GM23338 (cell line): ENCODE data around the gene HLA-DPA1. TPM values are rescaled to one million over a fixed set of nuclear protein-coding genes. Genes with fewer than 3 reads are reported as not detected.

Experiments used
- ATAC-seq: fragments of 200-7000 bp; cut with Tn5 transposase; 3 replicates; pipeline ENCODE4 v1.9.1; 2020
- DNase-seq: peaks from one replicate; pipeline ENCODE4 v3.0.0-alpha.2; 2015; ENCODE audit warnings: low spot score
- H2AFZ ChIP-seq: fragments of 200-600 bp; sonication (generic); 2 replicates; pipeline ENCODE4 v1.8.0; 2016; ENCODE audit warnings: antibody characterized with exemption, mild to moderate bottlenecking, moderate library complexity
- H3F3A ChIP-seq: fragments of 200-600 bp; sonication (generic); replicated peaks from 2 replicates; pipeline ENCODE4 v1.8.0; 2017; ENCODE audit warnings: antibody characterized with exemption, mixed run types, low read depth
- H3K27ac ChIP-seq: fragments of 200-600 bp; sonication (generic); 2 replicates; pipeline ENCODE4 v1.6.1; 2016; ENCODE audit warnings: low read depth
- H3K27me3 ChIP-seq: fragments of 200-600 bp; sonication (generic); 2 replicates; pipeline ENCODE4 v1.8.0; 2016; ENCODE audit warnings: mild to moderate bottlenecking, mixed run types, moderate library complexity; ENCODE audit not compliant: insufficient read depth
- H3K36me3 ChIP-seq: fragments of 200-600 bp; sonication (generic); 2 replicates; pipeline ENCODE4 v1.8.0; 2016; ENCODE audit warnings: mild to moderate bottlenecking; ENCODE audit not compliant: insufficient read depth
- H3K4me1 ChIP-seq: fragments of 200-600 bp; sonication (generic); 2 replicates; pipeline ENCODE4 v1.8.0; 2016; ENCODE audit warnings: mild to moderate bottlenecking, moderate library complexity; ENCODE audit not compliant: insufficient read depth
- H3K4me2 ChIP-seq: fragments of 200-600 bp; sonication (generic); 2 replicates; pipeline ENCODE4 v1.7.1; 2017; ENCODE audit warnings: mixed run types
- H3K4me3 ChIP-seq: fragments of 200-600 bp; sonication (generic); 2 replicates; pipeline ENCODE4 v1.6.1; 2016; ENCODE audit warnings: mixed run types
- H3K79me2 ChIP-seq: fragments of 200-600 bp; sonication (generic); replicated peaks from 2 replicates; pipeline ENCODE4 v1.8.0; 2017; ENCODE audit warnings: mild to moderate bottlenecking; ENCODE audit not compliant: insufficient read depth
- H3K9me2 ChIP-seq: fragments of 200-600 bp; sonication (generic); 2 replicates; pipeline ENCODE4 v1.8.0; 2017; ENCODE audit not compliant: insufficient read depth
- H4K20me1 ChIP-seq: fragments of 200-600 bp; sonication (generic); replicated peaks from 2 replicates; pipeline ENCODE4 v1.8.0; 2017; ENCODE audit warnings: mild to moderate bottlenecking; ENCODE audit not compliant: insufficient read depth
- H3K27ac Mint-ChIP-seq: 2 replicates; pipeline ENCODE4 v1.8.0; 2020; ENCODE audit warnings: inconsistent platforms, mild to moderate bottlenecking, moderate library complexity, mixed read lengths
- H3K27me3 Mint-ChIP-seq: 3 replicates; pipeline ENCODE4 v1.8.0; 2022; ENCODE audit warnings: low read depth, mild to moderate bottlenecking, moderate library complexity, mixed read lengths, inconsistent platforms; ENCODE audit not compliant: insufficient read depth, poor library complexity
- H3K36me3 Mint-ChIP-seq: 3 replicates; pipeline ENCODE4 v1.8.0; 2021; ENCODE audit warnings: low read depth, mild to moderate bottlenecking, inconsistent platforms, moderate library complexity, mixed read lengths
- H3K4me1 Mint-ChIP-seq: 3 replicates; pipeline ENCODE4 v1.8.0; 2020; ENCODE audit warnings: mild to moderate bottlenecking, inconsistent platforms, mixed read lengths
- H3K4me3 Mint-ChIP-seq: 3 replicates; pipeline ENCODE4 v1.8.0; 2021; ENCODE audit warnings: moderate library complexity, mild to moderate bottlenecking, inconsistent platforms, mixed read lengths
- H3K9me3 Mint-ChIP-seq: 3 replicates; pipeline ENCODE4 v1.8.0; 2020; ENCODE audit warnings: moderate library complexity, mild to moderate bottlenecking, inconsistent platforms, mixed read lengths
- CREB1 ChIP-seq: fragments of 250-450 bp; sonication (Bioruptor Pico); IDR thresholded peaks from 2 replicates; pipeline ENCODE4 v1.5.0; 2020; ENCODE audit warnings: low read depth, mild to moderate bottlenecking, moderate library complexity
- EZH2 ChIP-seq: fragments of 200-600 bp; sonication (generic); IDR thresholded peaks from one replicate; pipeline ENCODE4 v1.8.0; 2017; ENCODE audit warnings: antibody characterized with exemption, mild to moderate bottlenecking, low read depth; ENCODE audit not compliant: unreplicated experiment
- JUNB ChIP-seq: IDR thresholded peaks from one replicate; pipeline ENCODE4 v1.6.1; 2016; ENCODE audit warnings: antibody characterized with exemption; ENCODE audit not compliant: unreplicated experiment
- NANOG ChIP-seq: IDR thresholded peaks from 2 replicates; pipeline ENCODE4 v1.6.1; 2016; ENCODE audit warnings: antibody characterized with exemption, borderline replicate concordance
- POLR2AphosphoS5 ChIP-seq: IDR thresholded peaks from 2 replicates; pipeline ENCODE4 v1.6.1; 2016; ENCODE audit warnings: antibody characterized with exemption, low read depth
- STAT1 ChIP-seq: IDR thresholded peaks from one replicate; pipeline ENCODE4 v1.6.1; 2016; ENCODE audit warnings: antibody characterized with exemption; ENCODE audit not compliant: unreplicated experiment
- ZNF114 ChIP-seq: fragments of 250-450 bp; sonication (Bioruptor Pico); IDR thresholded peaks from 2 replicates; pipeline ENCODE4 v1.5.0; 2020; ENCODE audit warnings: mild to moderate bottlenecking, moderate library complexity
- ZNF331 ChIP-seq: fragments of 250-450 bp; sonication (Bioruptor Pico); IDR thresholded peaks from 2 replicates; pipeline ENCODE4 v1.5.0; 2020; ENCODE audit warnings: low read depth, mild to moderate bottlenecking, moderate library complexity
- polyA plus RNA-seq: library from polyadenylated mRNA; unstranded; fragments of >200 nt; fragmentation: Nextera tagmentation; extraction: Ambion mirVana; gene quantifications from 2 replicates; pipeline ENCODE4 v1.2.1, GENCODE V29; 2016
- total RNA-seq: library from RNA; depleted of rRNA; stranded (reverse); fragments of >200 nt; shearing (Covaris generic); gene quantifications from 2 replicates; pipeline ENCODE4 v1.2.3, GENCODE V29; 2014
- TF ChIP-seq, protein P1 (sequence below): IDR thresholded peaks from one replicate; pipeline ENCODE4 v1.6.1; 2018; ENCODE audit warnings: antibody characterized with exemption; ENCODE audit not compliant: unreplicated experiment
- TF ChIP-seq, protein P2 (sequence below): fragments of 250-450 bp; sonication (Bioruptor Pico); IDR thresholded peaks from 2 replicates; pipeline ENCODE4 v1.5.0; 2020; ENCODE audit warnings: mild to moderate bottlenecking, moderate library complexity
- TF ChIP-seq, protein P3 (sequence below), 2 experiments: fragments of 200-600 bp in 1 of 2; sonication (generic) in 1 of 2; conservative IDR thresholded peaks; 2 replicates each; pipeline versions ENCODE4 v1.5.1 to v1.6.1; 2016 to 2017; ENCODE audit warnings: antibody characterized with exemption in 2 of 2, low read depth in 2 of 2, mild to moderate bottlenecking in 2 of 2, moderate library complexity in 1 of 2

HLA-DPA1 gene
- total and polyA plus RNA-seq, 2 experiments from 2014 or later = 4.1 to 6.9 TPM

DNA sequence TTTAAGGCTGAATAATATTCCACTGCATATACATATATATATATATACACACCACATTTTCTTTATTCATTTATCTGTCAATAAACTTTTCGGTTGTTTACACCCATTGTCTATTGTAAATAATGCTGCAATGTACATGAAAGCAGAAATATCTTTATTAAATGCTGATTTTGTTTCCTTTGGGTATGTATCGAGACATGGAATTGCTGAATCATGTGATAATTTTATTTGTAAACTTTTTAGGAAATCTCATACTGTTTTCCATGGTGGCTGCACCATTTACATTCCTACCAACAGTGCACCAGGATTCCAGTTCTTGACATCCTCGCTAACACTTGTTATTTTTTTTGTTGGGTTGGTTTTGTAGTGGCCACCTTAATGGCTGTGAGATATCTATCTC, 49.9 kb downstream of the HLA-DPA1 start:
- H2AFZ ChIP-seq = no peak overlapping the region
- ATAC-seq = no peak
- no peak overlapping the region for H3K27ac ChIP-seq
- H3K4me2 ChIP-seq = no peak overlapping the region
- Mint-ChIP-seq H3K36me3 (no peaks in the 10 kb centered on the region), H3K27me3 (peaks cover 4% of the 10 kb centered on the region), H3K27ac (no peak overlapping the region), H3K4me3 (no peak overlapping the region), H3K4me1 (no peaks in the 10 kb centered on the region; the same call in 2 of the 3 replicates), H3K9me3 (no peaks in the 10 kb centered on the region)
- no peak for TF ChIP-seq POLR2AphosphoS5
- TF ChIP-seq EZH2 = no peak
- TF ChIP-seq STAT1 = no peak
- no peak for TF ChIP-seq CREB1 (CRISPR knock-in tag)
- TF ChIP-seq, protein P1, sequence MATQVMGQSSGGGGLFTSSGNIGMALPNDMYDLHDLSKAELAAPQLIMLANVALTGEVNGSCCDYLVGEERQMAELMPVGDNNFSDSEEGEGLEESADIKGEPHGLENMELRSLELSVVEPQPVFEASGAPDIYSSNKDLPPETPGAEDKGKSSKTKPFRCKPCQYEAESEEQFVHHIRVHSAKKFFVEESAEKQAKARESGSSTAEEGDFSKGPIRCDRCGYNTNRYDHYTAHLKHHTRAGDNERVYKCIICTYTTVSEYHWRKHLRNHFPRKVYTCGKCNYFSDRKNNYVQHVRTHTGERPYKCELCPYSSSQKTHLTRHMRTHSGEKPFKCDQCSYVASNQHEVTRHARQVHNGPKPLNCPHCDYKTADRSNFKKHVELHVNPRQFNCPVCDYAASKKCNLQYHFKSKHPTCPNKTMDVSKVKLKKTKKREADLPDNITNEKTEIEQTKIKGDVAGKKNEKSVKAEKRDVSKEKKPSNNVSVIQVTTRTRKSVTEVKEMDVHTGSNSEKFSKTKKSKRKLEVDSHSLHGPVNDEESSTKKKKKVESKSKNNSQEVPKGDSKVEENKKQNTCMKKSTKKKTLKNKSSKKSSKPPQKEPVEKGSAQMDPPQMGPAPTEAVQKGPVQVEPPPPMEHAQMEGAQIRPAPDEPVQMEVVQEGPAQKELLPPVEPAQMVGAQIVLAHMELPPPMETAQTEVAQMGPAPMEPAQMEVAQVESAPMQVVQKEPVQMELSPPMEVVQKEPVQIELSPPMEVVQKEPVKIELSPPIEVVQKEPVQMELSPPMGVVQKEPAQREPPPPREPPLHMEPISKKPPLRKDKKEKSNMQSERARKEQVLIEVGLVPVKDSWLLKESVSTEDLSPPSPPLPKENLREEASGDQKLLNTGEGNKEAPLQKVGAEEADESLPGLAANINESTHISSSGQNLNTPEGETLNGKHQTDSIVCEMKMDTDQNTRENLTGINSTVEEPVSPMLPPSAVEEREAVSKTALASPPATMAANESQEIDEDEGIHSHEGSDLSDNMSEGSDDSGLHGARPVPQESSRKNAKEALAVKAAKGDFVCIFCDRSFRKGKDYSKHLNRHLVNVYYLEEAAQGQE = no peak
- no peak for TF ChIP-seq JUNB
- no peak for TF ChIP-seq ZNF331 (CRISPR knock-in tag)
- 0 out of 2 replicates have a peak, but pooled peaks cover 2% of the 10 kb centered on the region for H3K4me1 ChIP-seq
- DNase-seq = no peak
- no peaks in the 10 kb centered on the region for H4K20me1 ChIP-seq
- no peaks in the 10 kb centered on the region; the same call in 1 of the 2 replicates for H3K9me2 ChIP-seq
- H3F3A ChIP-seq = no peaks in the 10 kb centered on the region
- H3K36me3 ChIP-seq = no peaks in the 10 kb centered on the region
- no peaks in the 10 kb centered on the region for H3K27me3 ChIP-seq
- no peak overlapping the region for H3K4me3 ChIP-seq
- H3K79me2 ChIP-seq = no peaks in the 10 kb centered on the region

DNA sequence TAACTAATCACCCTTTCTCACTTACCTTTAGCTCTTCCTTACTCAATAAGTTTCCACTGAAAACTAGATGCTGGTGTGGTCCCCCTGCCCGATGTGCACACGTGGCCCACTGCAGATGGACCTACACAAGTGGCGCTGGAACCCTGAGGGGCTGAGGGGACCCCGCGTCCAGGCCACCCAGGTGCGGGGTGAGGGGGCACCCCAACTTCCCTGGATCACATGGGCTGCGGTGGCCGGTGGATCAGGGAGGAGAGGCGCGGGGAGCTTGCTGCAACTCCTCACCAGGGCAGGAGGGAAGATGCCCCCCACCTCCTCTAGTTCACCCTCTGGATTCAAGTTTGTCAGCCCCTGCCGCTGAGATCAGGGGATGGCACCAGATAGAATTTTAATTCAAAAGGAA, 51.5 kb downstream of the HLA-DPA1 start:
- 0 out of 2 replicates have a peak overlapping the region, but pooled peaks have one; percentile 7 for H2AFZ ChIP-seq
- Mint-ChIP-seq H3K36me3 (no peaks in the 10 kb centered on the region), H3K4me1 (no peaks in the 10 kb centered on the region; the same call in 2 of the 3 replicates), H3K27me3 (peaks cover 4% of the 10 kb centered on the region), H3K4me3 (no peak overlapping the region), H3K27ac (no peak overlapping the region), H3K9me3 (no peaks in the 10 kb centered on the region)
- H3K9me2 ChIP-seq = no peaks in the 10 kb centered on the region; the same call in 1 of the 2 replicates
- no peaks in the 10 kb centered on the region for H4K20me1 ChIP-seq
- ATAC-seq (no peak), DNase-seq (no peak)
- 0 out of 2 replicates have a peak, but pooled peaks cover 2% of the 10 kb centered on the region for H3K4me1 ChIP-seq
- H3F3A ChIP-seq = no peaks in the 10 kb centered on the region
- H3K27me3 ChIP-seq = no peaks in the 10 kb centered on the region
- H3K36me3 ChIP-seq = no peaks in the 10 kb centered on the region
- H3K4me2 ChIP-seq = no peak overlapping the region
- H3K4me3 ChIP-seq = no peak overlapping the region
- no peaks in the 10 kb centered on the region for H3K79me2 ChIP-seq
- H3K27ac ChIP-seq = no peak overlapping the region
- no peak for TF ChIP-seq CREB1 (CRISPR knock-in tag)
- TF ChIP-seq ZNF114 (CRISPR knock-in tag) = no peak
- TF ChIP-seq NANOG = no peak
- TF ChIP-seq STAT1 = no peak
- TF ChIP-seq, protein P2, sequence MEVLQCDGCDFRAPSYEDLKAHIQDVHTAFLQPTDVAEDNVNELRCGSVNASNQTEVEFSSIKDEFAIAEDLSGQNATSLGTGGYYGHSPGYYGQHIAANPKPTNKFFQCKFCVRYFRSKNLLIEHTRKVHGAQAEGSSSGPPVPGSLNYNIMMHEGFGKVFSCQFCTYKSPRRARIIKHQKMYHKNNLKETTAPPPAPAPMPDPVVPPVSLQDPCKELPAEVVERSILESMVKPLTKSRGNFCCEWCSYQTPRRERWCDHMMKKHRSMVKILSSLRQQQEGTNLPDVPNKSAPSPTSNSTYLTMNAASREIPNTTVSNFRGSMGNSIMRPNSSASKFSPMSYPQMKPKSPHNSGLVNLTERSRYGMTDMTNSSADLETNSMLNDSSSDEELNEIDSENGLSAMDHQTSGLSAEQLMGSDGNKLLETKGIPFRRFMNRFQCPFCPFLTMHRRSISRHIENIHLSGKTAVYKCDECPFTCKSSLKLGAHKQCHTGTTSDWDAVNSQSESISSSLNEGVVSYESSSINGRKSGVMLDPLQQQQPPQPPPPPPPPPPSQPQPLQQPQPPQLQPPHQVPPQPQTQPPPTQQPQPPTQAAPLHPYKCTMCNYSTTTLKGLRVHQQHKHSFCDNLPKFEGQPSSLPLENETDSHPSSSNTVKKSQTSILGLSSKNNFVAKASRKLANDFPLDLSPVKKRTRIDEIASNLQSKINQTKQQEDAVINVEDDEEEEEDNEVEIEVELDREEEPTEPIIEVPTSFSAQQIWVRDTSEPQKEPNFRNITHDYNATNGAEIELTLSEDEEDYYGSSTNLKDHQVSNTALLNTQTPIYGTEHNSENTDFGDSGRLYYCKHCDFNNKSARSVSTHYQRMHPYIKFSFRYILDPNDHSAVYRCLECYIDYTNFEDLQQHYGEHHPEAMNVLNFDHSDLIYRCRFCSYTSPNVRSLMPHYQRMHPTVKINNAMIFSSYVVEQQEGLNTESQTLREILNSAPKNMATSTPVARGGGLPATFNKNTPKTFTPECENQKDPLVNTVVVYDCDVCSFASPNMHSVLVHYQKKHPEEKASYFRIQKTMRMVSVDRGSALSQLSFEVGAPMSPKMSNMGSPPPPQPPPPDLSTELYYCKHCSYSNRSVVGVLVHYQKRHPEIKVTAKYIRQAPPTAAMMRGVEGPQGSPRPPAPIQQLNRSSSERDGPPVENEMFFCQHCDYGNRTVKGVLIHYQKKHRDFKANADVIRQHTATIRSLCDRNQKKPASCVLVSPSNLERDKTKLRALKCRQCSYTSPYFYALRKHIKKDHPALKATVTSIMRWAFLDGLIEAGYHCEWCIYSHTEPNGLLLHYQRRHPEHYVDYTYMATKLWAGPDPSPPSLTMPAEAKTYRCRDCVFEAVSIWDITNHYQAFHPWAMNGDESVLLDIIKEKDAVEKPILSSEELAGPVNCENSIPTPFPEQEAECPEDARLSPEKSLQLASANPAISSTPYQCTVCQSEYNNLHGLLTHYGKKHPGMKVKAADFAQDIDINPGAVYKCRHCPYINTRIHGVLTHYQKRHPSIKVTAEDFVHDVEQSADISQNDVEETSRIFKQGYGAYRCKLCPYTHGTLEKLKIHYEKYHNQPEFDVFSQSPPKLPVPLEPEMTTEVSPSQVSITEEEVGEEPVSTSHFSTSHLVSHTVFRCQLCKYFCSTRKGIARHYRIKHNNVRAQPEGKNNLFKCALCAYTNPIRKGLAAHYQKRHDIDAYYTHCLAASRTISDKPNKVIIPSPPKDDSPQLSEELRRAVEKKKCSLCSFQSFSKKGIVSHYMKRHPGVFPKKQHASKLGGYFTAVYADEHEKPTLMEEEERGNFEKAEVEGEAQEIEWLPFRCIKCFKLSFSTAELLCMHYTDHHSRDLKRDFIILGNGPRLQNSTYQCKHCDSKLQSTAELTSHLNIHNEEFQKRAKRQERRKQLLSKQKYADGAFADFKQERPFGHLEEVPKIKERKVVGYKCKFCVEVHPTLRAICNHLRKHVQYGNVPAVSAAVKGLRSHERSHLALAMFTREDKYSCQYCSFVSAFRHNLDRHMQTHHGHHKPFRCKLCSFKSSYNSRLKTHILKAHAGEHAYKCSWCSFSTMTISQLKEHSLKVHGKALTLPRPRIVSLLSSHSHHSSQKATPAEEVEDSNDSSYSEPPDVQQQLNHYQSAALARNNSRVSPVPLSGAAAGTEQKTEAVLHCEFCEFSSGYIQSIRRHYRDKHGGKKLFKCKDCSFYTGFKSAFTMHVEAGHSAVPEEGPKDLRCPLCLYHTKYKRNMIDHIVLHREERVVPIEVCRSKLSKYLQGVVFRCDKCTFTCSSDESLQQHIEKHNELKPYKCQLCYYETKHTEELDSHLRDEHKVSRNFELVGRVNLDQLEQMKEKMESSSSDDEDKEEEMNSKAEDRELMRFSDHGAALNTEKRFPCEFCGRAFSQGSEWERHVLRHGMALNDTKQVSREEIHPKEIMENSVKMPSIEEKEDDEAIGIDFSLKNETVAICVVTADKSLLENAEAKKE (CRISPR knock-in tag) = no peak
- TF ChIP-seq, protein P3, sequence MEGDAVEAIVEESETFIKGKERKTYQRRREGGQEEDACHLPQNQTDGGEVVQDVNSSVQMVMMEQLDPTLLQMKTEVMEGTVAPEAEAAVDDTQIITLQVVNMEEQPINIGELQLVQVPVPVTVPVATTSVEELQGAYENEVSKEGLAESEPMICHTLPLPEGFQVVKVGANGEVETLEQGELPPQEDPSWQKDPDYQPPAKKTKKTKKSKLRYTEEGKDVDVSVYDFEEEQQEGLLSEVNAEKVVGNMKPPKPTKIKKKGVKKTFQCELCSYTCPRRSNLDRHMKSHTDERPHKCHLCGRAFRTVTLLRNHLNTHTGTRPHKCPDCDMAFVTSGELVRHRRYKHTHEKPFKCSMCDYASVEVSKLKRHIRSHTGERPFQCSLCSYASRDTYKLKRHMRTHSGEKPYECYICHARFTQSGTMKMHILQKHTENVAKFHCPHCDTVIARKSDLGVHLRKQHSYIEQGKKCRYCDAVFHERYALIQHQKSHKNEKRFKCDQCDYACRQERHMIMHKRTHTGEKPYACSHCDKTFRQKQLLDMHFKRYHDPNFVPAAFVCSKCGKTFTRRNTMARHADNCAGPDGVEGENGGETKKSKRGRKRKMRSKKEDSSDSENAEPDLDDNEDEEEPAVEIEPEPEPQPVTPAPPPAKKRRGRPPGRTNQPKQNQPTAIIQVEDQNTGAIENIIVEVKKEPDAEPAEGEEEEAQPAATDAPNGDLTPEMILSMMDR (conservative IDR thresholded peaks at IDR 0.05; ENCODE audit: low read depth in 2 of 2) = no peak
